Uterus (tissue), 2 donors: ENCODE measurements around the gene SIRT1.

Source experiments
- POLR2A ChIP-seq, 2 donors: fragments of 450-650 bp; IDR thresholded peaks; one replicate each; pipeline ENCODE4 v1.6.1; 2016; ENCODE audit warnings: antibody characterized with exemption in 2 of 2, mild to moderate bottlenecking in 1 of 2, moderate library complexity in 1 of 2
- TF ChIP-seq, protein P1 (sequence below), 4 experiments: fragments of 200-600 bp in 2 of 4; fragments of 450-650 bp in 2 of 4; sonication (generic) in 2 of 4; IDR thresholded peaks; one replicate each; pipeline ENCODE4 v1.5.1; 2016 to 2019; ENCODE audit warnings: antibody characterized with exemption in 4 of 4, mild to moderate bottlenecking in 2 of 4, moderate library complexity in 1 of 4

GRCh38 chr10:67924136-67924535 lies 39.7 kb downstream of the SIRT1 start:
- TF ChIP-seq, protein P1, sequence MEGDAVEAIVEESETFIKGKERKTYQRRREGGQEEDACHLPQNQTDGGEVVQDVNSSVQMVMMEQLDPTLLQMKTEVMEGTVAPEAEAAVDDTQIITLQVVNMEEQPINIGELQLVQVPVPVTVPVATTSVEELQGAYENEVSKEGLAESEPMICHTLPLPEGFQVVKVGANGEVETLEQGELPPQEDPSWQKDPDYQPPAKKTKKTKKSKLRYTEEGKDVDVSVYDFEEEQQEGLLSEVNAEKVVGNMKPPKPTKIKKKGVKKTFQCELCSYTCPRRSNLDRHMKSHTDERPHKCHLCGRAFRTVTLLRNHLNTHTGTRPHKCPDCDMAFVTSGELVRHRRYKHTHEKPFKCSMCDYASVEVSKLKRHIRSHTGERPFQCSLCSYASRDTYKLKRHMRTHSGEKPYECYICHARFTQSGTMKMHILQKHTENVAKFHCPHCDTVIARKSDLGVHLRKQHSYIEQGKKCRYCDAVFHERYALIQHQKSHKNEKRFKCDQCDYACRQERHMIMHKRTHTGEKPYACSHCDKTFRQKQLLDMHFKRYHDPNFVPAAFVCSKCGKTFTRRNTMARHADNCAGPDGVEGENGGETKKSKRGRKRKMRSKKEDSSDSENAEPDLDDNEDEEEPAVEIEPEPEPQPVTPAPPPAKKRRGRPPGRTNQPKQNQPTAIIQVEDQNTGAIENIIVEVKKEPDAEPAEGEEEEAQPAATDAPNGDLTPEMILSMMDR (IDR thresholded peaks at IDR 0.05) = no peak
- TF ChIP-seq POLR2A (IDR thresholded peaks at IDR 0.05) = no peak
